Embryonic facial prominence (tissue), 1 donor: ENCODE data around the gene CBFA2T3.
"Not testable (repeated sequence)": the region's sequence is repeated elsewhere in the genome, so short reads cannot be mapped to it uniquely, and the experiment has no call there.

Source experiments
- DNase-seq: peaks from one replicate; pipeline ENCODE4 v3.0.0-alpha.2; 2016; ENCODE audit errors: extremely low spot score

CBFA2T3 gene

GRCh38 chr16:88922826-88923410, 54.1 kb downstream of the CBFA2T3 start:
- no peak for DNase-seq

GRCh38 chr16:88922114-88922825, 54.7 kb downstream of the CBFA2T3 start:
- no peak for DNase-seq

DNA sequence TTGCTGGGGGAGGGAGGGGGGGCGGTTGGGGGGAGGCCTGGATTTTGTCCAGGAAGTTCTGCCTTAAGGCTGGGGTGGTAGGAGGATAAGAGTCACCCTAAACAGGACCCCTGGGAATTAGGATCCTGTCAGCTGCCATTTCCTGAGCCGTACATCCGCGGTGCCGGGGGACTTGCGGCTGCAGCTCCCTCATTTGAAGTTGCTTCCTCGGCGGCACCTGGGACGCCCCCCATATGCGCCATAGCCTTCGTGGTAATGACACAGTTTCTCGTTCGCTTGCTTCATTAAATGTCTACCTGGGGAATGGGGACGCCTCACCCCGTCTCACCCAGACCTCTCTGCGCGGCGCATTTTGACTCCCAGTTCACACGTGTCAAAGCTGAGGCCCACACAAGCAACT, 55.4 kb downstream of the CBFA2T3 start:
- DNase-seq: no peak

DNA sequence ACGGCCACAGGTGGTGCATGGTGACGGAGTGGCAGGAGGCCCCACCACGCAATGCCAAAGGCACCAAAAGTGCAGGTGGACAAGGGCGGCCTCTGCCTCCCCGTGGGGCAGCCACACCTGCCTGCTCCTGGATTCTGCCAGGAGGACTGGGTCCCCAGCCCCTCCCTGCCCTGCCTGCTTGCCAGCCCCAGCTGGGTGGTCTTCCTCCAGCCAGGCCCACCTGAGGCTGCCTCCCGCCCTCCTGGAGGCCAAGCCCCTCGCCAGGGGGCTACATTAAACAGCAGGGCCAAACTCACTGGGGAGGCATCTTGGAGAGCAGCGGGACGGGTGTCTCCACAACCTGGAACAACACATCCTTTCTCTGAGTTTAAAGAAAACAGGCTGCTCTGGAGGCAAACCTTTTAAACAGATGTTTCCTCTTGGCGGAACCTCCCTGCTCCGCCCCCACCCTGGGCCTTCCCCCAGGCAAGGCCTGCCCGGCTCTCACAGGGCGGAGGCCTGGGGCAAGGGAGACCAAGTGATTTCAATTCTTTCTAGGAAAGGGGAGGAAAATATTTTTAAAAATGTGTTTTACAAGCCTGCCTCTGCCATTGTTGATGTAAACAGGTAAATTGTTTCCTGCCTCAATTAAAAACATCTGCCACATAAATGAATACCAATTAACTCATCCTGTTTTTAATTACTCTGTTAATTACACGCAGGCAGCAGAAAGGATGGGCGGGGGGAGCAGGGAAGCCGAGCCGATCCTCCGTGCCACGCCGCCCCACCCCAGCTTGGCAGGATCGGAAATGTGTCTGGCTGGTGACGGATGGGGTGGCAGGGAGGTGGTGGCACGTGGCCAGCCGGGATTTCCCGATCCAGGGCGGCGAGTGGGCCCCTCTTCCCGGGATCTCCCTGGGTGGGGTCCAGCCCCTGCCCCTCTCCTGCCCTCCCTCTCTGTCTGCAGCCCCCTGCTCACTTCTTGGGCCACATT, 56.1 kb downstream of the CBFA2T3 start:
- DNase-seq: peak; percentile 70

- no peak for DNase-seq
Measured at GRCh38 chr16:88919936-88920335, 57.1 kb downstream of the CBFA2T3 start.

GRCh38 chr16:88918896-88919295, 58.1 kb downstream of the CBFA2T3 start:
- DNase-seq: not testable (repeated sequence)

- no peak for DNase-seq
Measured at GRCh38 chr16:88917915-88918627, 58.9 kb downstream of the CBFA2T3 start.

DNA sequence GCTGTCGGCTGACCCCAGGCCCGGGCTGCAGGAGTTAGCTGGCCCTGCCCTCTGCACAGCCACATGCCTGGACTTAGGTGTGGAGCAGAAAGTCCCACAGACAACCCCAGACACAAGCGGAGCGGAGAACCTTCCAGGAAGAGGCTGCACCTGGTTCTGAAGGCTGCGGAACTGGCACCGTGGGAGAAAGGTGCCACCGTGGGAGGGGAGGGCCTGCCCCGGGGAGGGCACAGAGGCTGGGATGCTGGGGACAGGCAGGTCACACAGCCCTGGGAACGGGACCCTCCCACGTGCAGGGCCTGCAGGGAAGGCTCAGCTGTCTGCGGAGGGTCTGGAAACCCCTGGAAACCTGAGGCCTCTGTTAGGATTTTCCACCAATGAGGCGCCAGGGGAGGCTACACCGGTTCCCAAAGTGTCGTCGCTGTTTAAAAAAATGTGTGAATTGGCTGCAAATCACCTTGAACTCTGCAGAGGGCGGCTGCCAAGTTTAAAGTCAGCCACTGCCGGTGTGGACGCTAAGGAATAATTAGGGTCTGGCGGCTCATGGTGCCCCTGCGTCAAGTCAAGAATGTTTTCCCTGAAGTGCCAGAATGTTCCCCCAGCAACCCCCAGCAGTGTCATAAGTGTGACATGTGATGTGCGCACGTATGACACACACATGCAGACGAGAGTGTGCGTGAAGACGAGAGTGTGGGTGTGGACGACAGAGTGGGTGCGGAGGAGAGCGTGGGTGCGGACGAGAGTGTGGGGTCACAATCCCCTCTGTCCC, 59.7 kb downstream of the CBFA2T3 start:
- DNase-seq: no peak

DNA sequence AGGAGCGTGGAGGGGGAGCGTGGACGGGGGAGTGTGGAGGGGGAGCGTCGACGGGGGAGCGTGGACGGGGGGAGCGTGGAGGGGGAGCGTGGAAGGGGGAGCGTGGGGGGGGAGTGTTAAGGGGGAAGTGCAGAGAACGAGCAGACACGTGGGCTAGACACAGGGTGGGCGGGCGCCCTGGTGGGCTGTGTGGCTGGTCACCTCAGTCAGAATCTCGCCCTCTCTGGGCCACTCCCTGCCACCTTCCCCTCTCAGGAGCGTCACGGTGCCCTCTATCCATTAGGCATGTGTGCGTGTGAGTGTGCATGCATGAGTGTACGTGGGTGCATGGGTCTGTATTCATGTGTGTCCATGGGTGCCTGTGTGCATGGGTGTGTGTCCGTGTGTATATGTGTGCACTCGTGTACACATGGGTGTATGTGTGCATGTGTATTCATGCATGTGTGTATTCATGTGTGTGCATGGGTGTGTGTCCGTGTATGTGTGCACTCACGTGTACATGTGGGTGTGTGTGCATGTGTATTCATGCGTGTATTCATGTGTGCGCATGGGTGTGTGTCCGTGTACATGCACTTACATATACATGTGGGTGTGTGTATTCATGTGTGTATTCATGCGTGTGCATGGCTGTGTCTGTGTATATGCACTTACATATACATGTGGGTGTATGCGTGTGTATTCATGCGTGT, 61.2 kb downstream of the CBFA2T3 start:
- no peak for DNase-seq

- peak; percentile 54 for DNase-seq
Measured at GRCh38 chr16:88914750-88915368, 62.1 kb downstream of the CBFA2T3 start.

DNA sequence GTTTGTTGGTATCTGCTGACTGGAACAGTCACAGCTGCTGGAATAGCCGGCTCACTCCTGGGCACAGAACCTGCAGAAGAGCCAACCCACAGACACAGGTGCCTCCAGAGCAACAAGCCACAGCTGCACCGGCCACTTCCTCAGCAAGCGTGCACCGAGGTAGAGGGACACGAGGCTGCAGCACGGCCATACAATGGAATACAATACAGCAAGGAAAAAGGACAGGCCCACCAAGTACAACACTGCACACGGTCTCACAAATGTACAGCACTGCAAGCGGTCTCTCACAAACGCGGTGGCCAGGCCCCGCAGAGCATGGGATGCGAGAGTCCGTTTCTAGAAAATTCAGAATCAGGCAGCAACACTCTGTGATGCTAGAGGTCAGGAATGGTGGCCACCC, 63.1 kb downstream of the CBFA2T3 start:
- DNase-seq: no peak

GRCh38 chr16:88913001-88913612, 63.9 kb downstream of the CBFA2T3 start:
- no peak for DNase-seq

DNA sequence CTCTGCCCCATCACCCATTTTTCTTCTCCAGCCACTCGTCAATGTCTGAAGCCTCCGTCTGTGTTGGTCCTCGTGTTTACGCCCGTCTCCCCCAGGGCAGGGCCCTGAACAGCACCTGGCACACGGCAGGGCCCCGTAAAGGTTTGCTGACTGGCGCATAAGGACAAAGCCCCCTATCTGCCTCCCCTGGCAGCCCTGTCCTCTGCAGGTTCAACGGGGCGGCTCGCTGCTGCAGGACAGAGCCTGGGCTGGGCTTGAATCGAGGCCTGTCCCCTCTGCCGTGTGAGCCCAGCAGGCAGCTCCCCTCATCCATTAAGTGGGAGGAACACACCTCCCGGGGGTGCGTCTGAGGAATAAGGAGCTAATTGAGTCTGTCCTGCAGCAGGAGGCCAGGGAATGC, 64.5 kb downstream of the CBFA2T3 start:
- DNase-seq: no peak

DNA sequence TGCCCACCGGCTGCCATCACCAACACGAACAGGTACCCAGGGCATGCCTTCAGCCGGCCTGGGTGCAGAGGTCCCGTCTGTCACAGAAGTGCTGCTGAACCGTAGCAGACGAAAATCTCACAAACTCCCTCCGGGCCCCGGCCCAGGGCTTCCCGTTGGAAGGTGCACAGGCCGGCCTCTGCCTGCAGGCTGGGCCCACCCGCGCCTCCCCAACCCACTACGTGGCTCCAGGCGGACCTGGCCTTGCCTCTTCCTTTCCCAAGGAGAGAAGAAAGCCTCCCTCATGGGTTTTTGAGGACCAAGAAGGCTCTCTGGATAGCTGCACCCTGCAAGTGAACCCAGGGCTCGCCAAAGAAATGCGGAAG, 65.1 kb downstream of the CBFA2T3 start:
- no peak for DNase-seq

DNA sequence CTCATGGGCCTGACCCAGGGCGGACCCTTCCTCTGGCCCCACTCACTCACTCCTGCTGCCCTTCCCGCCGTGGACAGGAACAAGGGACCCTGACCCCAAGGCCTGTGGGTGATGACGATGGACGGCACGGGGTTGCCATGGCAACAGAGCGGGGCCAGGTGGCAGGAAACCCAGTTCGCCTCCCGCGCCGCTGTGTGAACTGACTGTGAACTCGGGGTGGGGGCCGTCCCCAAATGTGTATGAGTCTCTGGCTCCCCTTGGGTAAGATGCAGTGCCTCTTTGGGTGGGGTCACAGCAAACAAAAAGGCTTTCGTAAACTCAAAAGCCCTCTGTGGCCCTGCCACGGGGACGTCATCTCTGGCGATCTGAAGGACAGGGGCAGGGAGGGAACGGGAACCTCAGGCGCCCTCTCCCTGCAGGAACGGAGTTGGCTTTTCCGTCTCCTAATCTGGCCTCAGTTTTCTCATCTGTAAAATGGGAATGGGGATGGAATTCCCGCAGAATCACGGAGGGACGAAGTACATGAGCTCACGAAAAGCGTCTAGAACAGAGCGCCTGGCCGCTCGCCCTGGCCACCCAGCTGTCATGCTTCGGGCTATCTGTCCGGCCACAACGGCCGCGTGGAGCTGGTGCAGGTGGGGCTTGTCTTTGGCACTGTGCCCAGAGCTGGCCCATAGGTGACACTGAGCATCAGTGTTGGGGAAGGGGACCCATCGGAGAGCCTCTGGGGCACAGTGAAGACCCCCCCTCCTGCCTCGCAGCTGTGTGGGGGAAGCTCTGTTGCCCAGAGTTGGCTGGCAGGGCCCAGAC, 65.7 kb downstream of the CBFA2T3 start:
- DNase-seq: no peak

DNA sequence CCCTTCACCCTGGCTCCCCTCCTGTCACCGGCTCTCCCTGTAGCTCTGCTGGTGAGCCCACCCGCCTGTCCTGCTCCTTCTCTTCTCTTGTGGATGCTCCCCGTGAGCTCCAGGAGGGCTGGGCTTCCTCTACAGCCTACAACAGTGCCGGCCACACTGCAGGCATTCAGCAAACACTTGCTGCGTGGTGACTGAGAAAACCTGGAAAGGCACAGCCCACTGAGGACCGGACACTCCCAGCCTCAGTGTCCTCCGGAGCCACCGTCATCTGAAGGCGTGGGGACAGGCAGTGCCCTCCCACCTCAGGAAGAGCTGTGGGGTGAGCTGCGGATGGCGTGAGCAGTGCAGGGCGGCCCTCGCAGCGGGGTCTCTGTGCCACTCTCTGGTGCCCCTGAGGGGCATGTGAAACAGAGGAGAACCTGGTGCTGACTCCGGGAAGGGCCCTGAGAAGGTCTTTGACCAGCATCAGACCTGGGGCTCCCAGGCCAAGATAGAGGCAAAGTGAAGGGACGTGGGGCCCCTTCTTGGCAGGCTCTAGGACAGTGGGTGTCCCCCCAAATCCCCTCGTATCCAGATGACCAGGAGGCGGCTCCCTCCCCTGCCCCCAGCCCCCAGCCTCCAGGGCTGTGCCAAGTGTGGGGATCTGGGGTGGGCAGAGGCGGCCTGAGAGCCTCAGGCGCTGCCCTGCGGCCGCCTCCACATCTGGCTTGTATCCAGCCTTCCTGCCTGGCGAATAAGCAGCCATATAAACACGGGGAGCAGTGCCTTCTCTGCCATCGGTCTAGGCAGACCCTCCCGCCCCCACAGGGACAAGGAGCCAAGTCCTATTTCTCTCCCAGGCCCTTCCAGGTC, 66.5 kb downstream of the CBFA2T3 start:
- no peak for DNase-seq

- DNase-seq: no peak
Measured at GRCh38 chr16:88909431-88910210, 67.4 kb downstream of the CBFA2T3 start.
